K562 (cell line): ENCODE data around the gene CCDC183. TPM values are rescaled to one million over a fixed set of nuclear protein-coding genes. Genes with fewer than 3 reads are reported as not detected.
A peak's percentile ranks its signal among the peaks of the same experiment; 100 is the strongest.

Experiments used
- ATAC-seq: fragments of 200-7000 bp; cut with Tn5 transposase; 3 replicates; pipeline ENCODE4 v1.9.1; 2020; ENCODE audit warnings: moderate library complexity
- BruUV-seq: library from RNA; stranded (reverse); fragments of 400-500 nt; replicated peaks from 2 replicates; lab custom pipeline; 2021; lab: Mats Ljungman, UMichigan
- CTCF ChIA-PET: fragments of 300-600 bp; formaldehyde crosslinking; extraction: SDS; loops from one replicate; lab custom pipeline; 2021; ENCODE audit warnings: low intra/inter-chr PET ratio; lab: Yijun Ruan, JAX
- POLR2A ChIA-PET: fragments of 300-600, 350-650 bp; sonication (Branson Sonifier 250); formaldehyde crosslinking; extraction: SDS; loops from one replicate; lab custom pipeline; 2021; ENCODE audit warnings: antibody characterized with exemption, inconsistent platforms; lab: Yijun Ruan, JAX
- DNase-seq, 4 experiments: peaks; one replicate each; pipeline versions ENCODE4 v3.0.0 to v3.0.0-alpha.2; 2011 to 2018; ENCODE audit warnings: low spot score in 3 of 4, mixed read lengths in 3 of 4; ENCODE audit errors: extremely low read depth in 1 of 4
- FAIRE-seq: peaks from 2 replicates; lab custom pipeline; 2011; peaks lifted over from hg19 to GRCh38; lab: Jason Lieb, UNC
- H2AFZ ChIP-seq: 2 replicates; pipeline ENCODE4 v1.6.0; 2011; ENCODE audit warnings: low read depth, low read length, control low read depth, inconsistent platforms
- H3K27ac ChIP-seq: fragments of 200-600 bp; 3 replicates; pipeline ENCODE4 v1.8.0; 2011; ENCODE audit warnings: low read depth, mild to moderate bottlenecking, control low read depth, inconsistent platforms, low read length, moderate library complexity, mixed read lengths; ENCODE audit errors: extremely low read depth
- H3K27me3 ChIP-seq, 2 experiments: fragments of 300-600 bp in 1 of 2; 2 replicates in 1 of 2; 3 replicates in 1 of 2; pipeline versions ENCODE4 v1.6.0 to v1.8.0; 2011; ENCODE audit warnings: inconsistent platforms in 2 of 2, low read length in 2 of 2, mild to moderate bottlenecking in 1 of 2, mixed read lengths in 1 of 2, moderate library complexity in 1 of 2; ENCODE audit not compliant: control insufficient read depth in 2 of 2, insufficient read depth in 2 of 2
- H3K36me3 ChIP-seq: fragments of 300-600 bp; 3 replicates; pipeline ENCODE4 v1.8.0; 2011; ENCODE audit warnings: mild to moderate bottlenecking, low read length, inconsistent platforms; ENCODE audit not compliant: control insufficient read depth, insufficient read depth
- H3K4me1 ChIP-seq, 2 experiments: fragments of 200-600 bp in 1 of 2; replicated peaks in 1 of 2; 2 replicates in 1 of 2; 3 replicates in 1 of 2; pipeline versions ENCODE4 v1.5.1 to v1.8.0; 2011; ENCODE audit warnings: inconsistent platforms in 2 of 2, low read length in 2 of 2, mild to moderate bottlenecking in 1 of 2, mixed read lengths in 1 of 2, moderate library complexity in 1 of 2; ENCODE audit not compliant: control insufficient read depth in 2 of 2, insufficient read depth in 2 of 2
- H3K4me2 ChIP-seq: 2 replicates; pipeline ENCODE4 v1.6.1; 2011; ENCODE audit warnings: low read length, control low read depth, inconsistent platforms, mixed read lengths; ENCODE audit not compliant: insufficient read depth
- H3K4me3 ChIP-seq: fragments of 200-600 bp; sonication (generic), shearing (Covaris generic); 2 replicates; pipeline ENCODE4 v1.5.1; 2016; ENCODE audit warnings: control low read depth, inconsistent platforms
- H3K79me2 ChIP-seq: fragments of 200-600 bp; 3 replicates; pipeline ENCODE4 v1.8.0; 2011; ENCODE audit warnings: low read length, inconsistent platforms; ENCODE audit not compliant: control insufficient read depth, insufficient read depth
- H3K9ac ChIP-seq, 2 experiments: 2 replicates each; pipeline versions ENCODE4 v1.6.0 to v1.6.1; 2011; ENCODE audit warnings: low read depth in 2 of 2, low read length in 2 of 2, control low read depth in 1 of 2, inconsistent platforms in 1 of 2, mild to moderate bottlenecking in 1 of 2, mixed read lengths in 1 of 2; ENCODE audit not compliant: insufficient read depth in 1 of 2
- H3K9me1 ChIP-seq: one replicate; pipeline ENCODE4 v1.6.0; 2011; ENCODE audit warnings: inconsistent platforms, mild to moderate bottlenecking, low read length, moderate library complexity; ENCODE audit not compliant: control insufficient read depth, insufficient read depth
- H3K9me3 ChIP-seq: replicated peaks from 2 replicates; pipeline ENCODE4 v1.5.1; 2011; ENCODE audit warnings: low read depth, low read length, inconsistent platforms; ENCODE audit not compliant: control insufficient read depth, insufficient read depth
- H4K20me1 ChIP-seq: replicated peaks from 2 replicates; pipeline ENCODE4 v1.6.1; 2011; ENCODE audit warnings: low read length, inconsistent platforms, mixed read lengths; ENCODE audit not compliant: control insufficient read depth, insufficient read depth
- CCAR2 ChIP-seq: fragments of 200-400 bp; formaldehyde crosslinking; IDR thresholded peaks from 2 replicates; pipeline ENCODE4 v1.6.1; 2017; ENCODE audit warnings: mild to moderate bottlenecking, low read depth, low read length
- CSDE1 ChIP-seq, 2 experiments: fragments of 450-650 bp; IDR thresholded peaks; 2 replicates each; pipeline ENCODE4 v1.6.1; 2016; ENCODE audit warnings: mild to moderate bottlenecking in 1 of 2
- FOXK2 ChIP-seq, 2 experiments: fragments of 450-650 bp; IDR thresholded peaks in 1 of 2; conservative IDR thresholded peaks in 1 of 2; 2 replicates each; pipeline ENCODE4 v1.6.1; 2016; ENCODE audit warnings: low read depth in 2 of 2, mild to moderate bottlenecking in 1 of 2
- LARP7 ChIP-seq: fragments of 450-650 bp; IDR thresholded peaks from 2 replicates; pipeline ENCODE4 v1.6.1; 2016
- NCOA2 ChIP-seq, 2 experiments: fragments of 450-650 bp; IDR thresholded peaks; 2 replicates each; pipeline ENCODE4 v1.6.1; 2018; ENCODE audit warnings: mild to moderate bottlenecking in 2 of 2, moderate library complexity in 1 of 2; ENCODE audit not compliant: partially characterized antibody in 2 of 2
- PRDM10 ChIP-seq: fragments of 450-650 bp; IDR thresholded peaks from 2 replicates; pipeline ENCODE4 v1.6.1; 2018; ENCODE audit not compliant: partially characterized antibody
- PURB ChIP-seq: sonication (generic); formaldehyde crosslinking; IDR thresholded peaks from 2 replicates; pipeline ENCODE4 v1.9.0; 2021; ENCODE audit warnings: low read depth, mild to moderate bottlenecking, missing genetic modification reagents
- SRF ChIP-seq, 2 experiments: fragments of 250-450, 450-650 bp in 1 of 2; sonication (Bioruptor Pico) in 1 of 2; sonication (generic) in 1 of 2; formaldehyde crosslinking; IDR thresholded peaks; 2 replicates each; pipeline versions ENCODE4 v1.5.0 to v1.5.1; 2020 to 2022; ENCODE audit warnings: mild to moderate bottlenecking in 1 of 2, missing genetic modification reagents in 1 of 2
- THRB ChIP-seq: fragments of 450-650 bp; formaldehyde crosslinking; conservative IDR thresholded peaks from 2 replicates; pipeline ENCODE4 v1.4.0; 2022; ENCODE audit warnings: mild to moderate bottlenecking, missing genetic modification characterization
- ZBTB9 ChIP-seq: fragments of 450-650 bp; formaldehyde crosslinking; IDR thresholded peaks from 2 replicates; pipeline ENCODE4 v1.4.0; 2020; ENCODE audit warnings: mild to moderate bottlenecking, moderate library complexity
- ZFP91 ChIP-seq: sonication (generic); formaldehyde crosslinking; IDR thresholded peaks from 2 replicates; pipeline ENCODE4 v1.8.0; 2022; ENCODE audit warnings: mild to moderate bottlenecking, missing genetic modification reagents
- ZNF239 ChIP-seq: fragments of 250-450 bp; sonication (Bioruptor Pico); IDR thresholded peaks from 2 replicates; pipeline ENCODE4 v1.4.0; 2020; ENCODE audit warnings: mild to moderate bottlenecking
- ZNF282 ChIP-seq: sonication (generic); formaldehyde crosslinking; IDR thresholded peaks from 2 replicates; pipeline ENCODE4 v1.8.1; 2023; ENCODE audit warnings: missing genetic modification reagents
- ZNF589 ChIP-seq: fragments of 200-800 bp; sonication (Bioruptor generic); IDR thresholded peaks from 2 replicates; pipeline ENCODE4 v1.6.1; 2016; ENCODE audit warnings: low read depth, missing genetic modification characterization, missing compliant biosample characterization
- ZNF780A ChIP-seq: fragments of 250-450 bp; sonication (Bioruptor Pico); IDR thresholded peaks from 2 replicates; pipeline ENCODE4 v1.5.0; 2021; ENCODE audit warnings: mild to moderate bottlenecking
- WGBS: fragments of 100-300 bp; shearing (Covaris generic); methylation state at CpG from one replicate; pipeline ENCODE4 v1.1.6; 2016; ENCODE audit warnings: low coverage, mixed read lengths; ENCODE audit not compliant: insufficient coverage; ENCODE audit errors: missing lambda C conversion rate; 5-methylcytosine and 5-hydroxymethylcytosine counted together
- in situ Hi-C: fragments of 300-500 bp; cut with MboI; formaldehyde crosslinking; loops from 4 replicates; pipeline ENCODE4 v1.15.0; 2018; ENCODE audit warnings: inconsistent platforms, mixed read lengths
- intact Hi-C: fragments of 100-400 bp; cut with micrococcal nuclease; formaldehyde crosslinking; loops from 2 replicates; pipeline ENCODE4 v1.14.2; 2022
- polyA plus RNA-seq, 8 experiments: library from polyadenylated mRNA; depleted of rRNA in 4 of 8; stranded (reverse) in 5 of 8; unstranded in 3 of 8; fragments of >200 nt; fragmentation: Nextera tagmentation in 2 of 8; fragmentation: Illumina TruSeq in 1 of 8; extraction: Ambion mirVana in 2 of 8; extraction: Trizol in 1 of 8; gene quantifications; 2 replicates each; pipeline versions ENCODE4 v1.2.1 to v1.2.3, GENCODE V29; 2011 to 2014; ENCODE audit warnings: inconsistent platforms in 1 of 8, missing spikeins in 1 of 8
- total RNA-seq, 7 experiments: library from RNA; depleted of rRNA in 6 of 7; stranded (reverse); fragments of >200 nt in 6 of 7; fragmentation: Illumina TruSeq in 2 of 7; extraction: Trizol in 2 of 7; gene quantifications; 2 replicates each; pipeline versions ENCODE4 v1.2.1 to v1.2.3, GENCODE V29; 2011 to 2021; ENCODE audit warnings: low replicate concordance in 1 of 7

CCDC183 gene
- total and polyA plus RNA-seq, 9 of the 15 experiments (the other 6 are each of a cell fraction or from before 2014, with no cell fraction given) = 0.21 to 0.60 (median 0.29) TPM; not detected in 4

GRCh38 chr9:136757751-136758140 is 38.4 kb upstream of the CCDC183 start:
- DNase-seq = no peak
- no peak for FAIRE-seq
- intact Hi-C loops = no loop called here
- Histone ChIP-seq H3K9ac (peak overlapping the region in 1 of 2 experiments; percentile 47; a peak in 1 of 4 replicates), H3K4me2 (no peak overlapping the region), H3K4me1 (peaks cover 3 to 75% of the 10 kb centered on the region in 2 experiments; a peak in 4 of 5 replicates), H3K4me3 (no peak overlapping the region), H3K27ac (no peak overlapping the region), H3K27me3 (no peaks in the 10 kb centered on the region), H2AFZ (no peak overlapping the region), H4K20me1 (no peaks in the 10 kb centered on the region), H3K9me3 (peaks cover 7% of the 10 kb centered on the region), H3K79me2 (no peaks in the 10 kb centered on the region), H3K36me3 (no peaks in the 10 kb centered on the region), H3K9me1 (no peaks in the 10 kb centered on the region)
- CTCF ChIA-PET = interaction anchor here (0.6 kb wide), 1 partner anchor 168 kb away, joined by 3 read pairs; no protein-coding TSS in a partner anchor
- ATAC-seq = no peak
- in situ Hi-C loops = no loop called here
- no TSS peak for BruUV-seq
- POLR2A ChIA-PET = no interaction called here
- whole genome bisulfite sequencing = 67% methylated on average over 9 of the region's 20 CpGs
- no peak for TF ChIP-seq ZNF589 (CRISPR knock-in tag)
- no peak for TF ChIP-seq PRDM10
- no peak for TF ChIP-seq CSDE1 (IDR thresholded peaks at IDR 0.05)
- no peak for TF ChIP-seq LARP7
- TF ChIP-seq THRB (CRISPR knock-in tag) = no peak
- no peak for TF ChIP-seq NCOA2 (IDR thresholded peaks at IDR 0.05; ENCODE audit: partially characterized antibody in 2 of 2)
- no peak for TF ChIP-seq ZNF282
- no peak for TF ChIP-seq FOXK2 (conservative IDR thresholded peaks at IDR 0.05 in 1 of 2, IDR thresholded peaks at IDR 0.05 in 1 of 2; ENCODE audit: low read depth in 2 of 2)
- no peak for TF ChIP-seq ZBTB9 (CRISPR knock-in tag)
- TF ChIP-seq CCAR2 = no peak
- TF ChIP-seq ZNF780A (CRISPR knock-in tag) = no peak
- no peak for TF ChIP-seq PURB (CRISPR knock-in tag)
- TF ChIP-seq SRF (CRISPR knock-in tag; IDR thresholded peaks at IDR 0.05) = no peak
- no peak for TF ChIP-seq ZNF239 (CRISPR knock-in tag)
- TF ChIP-seq ZFP91 (CRISPR knock-in tag) = no peak
